Activated B cell treated with CpG ODN at 0.5 μM for 24 hours (primary cell): ENCODE data around the gene ARFIP1. TPM values are rescaled to one million over a fixed set of nuclear protein-coding genes. Genes with fewer than 3 reads are reported as not detected.

Source experiments
- ATAC-seq: fragments of 200-7000 bp; cut with Tn5 transposase; one replicate; pipeline ENCODE4 v1.10.0; 2021; ENCODE audit warnings: low read depth, mild to moderate bottlenecking, moderate library complexity
- CTCF ChIA-PET: fragments of 350-600 bp; sonication (Branson Sonifier 250); formaldehyde crosslinking; loops from one replicate; lab custom pipeline; 2021; ENCODE audit warnings: antibody characterized with exemption; lab: Charles Lee
- POLR2A ChIA-PET: fragments of 350-600 bp; sonication (Branson Sonifier 250); formaldehyde crosslinking; loops from one replicate; lab custom pipeline; 2021; ENCODE audit warnings: antibody characterized with exemption; lab: Charles Lee
- DNase-seq: peaks from one replicate; pipeline ENCODE4 v3.0.0; 2022
- H3K27ac Mint-ChIP-seq: one replicate; pipeline ENCODE4 v1.8.0; 2020; ENCODE audit warnings: mixed read lengths
- H3K27me3 Mint-ChIP-seq: one replicate; pipeline ENCODE4 v1.8.0; 2021; ENCODE audit warnings: mixed read lengths
- H3K36me3 Mint-ChIP-seq: one replicate; pipeline ENCODE4 v1.8.0; 2021; ENCODE audit warnings: low read depth, mixed read lengths
- H3K4me1 Mint-ChIP-seq: one replicate; pipeline ENCODE4 v1.8.0; 2021; ENCODE audit warnings: mixed read lengths
- H3K4me3 Mint-ChIP-seq: one replicate; pipeline ENCODE4 v1.8.0; 2020; ENCODE audit warnings: mild to moderate bottlenecking, mixed read lengths
- H3K9me3 Mint-ChIP-seq: one replicate; pipeline ENCODE4 v1.8.0; 2020; ENCODE audit warnings: mixed read lengths
- CTCF ChIP-seq: fragments of 200-600 bp; IDR thresholded peaks from one replicate; pipeline ENCODE4 v1.8.0; 2022; ENCODE audit warnings: antibody characterized with exemption, mild to moderate bottlenecking
- intact Hi-C: fragments of 100-400 bp; cut with micrococcal nuclease; formaldehyde crosslinking; loops from one replicate; pipeline ENCODE4 v1.15.1; 2024
- total RNA-seq: library from RNA; stranded (reverse); gene quantifications from 2 replicates; pipeline ENCODE4 v1.2.3, GENCODE V29; 2022

ARFIP1 gene
- total RNA-seq, 1 donor from 2014 or later: 19.5 TPM

GRCh38 chr4:152947311-152947710 lies 167.6 kb downstream of the ARFIP1 start:
- Mint-ChIP-seq H3K27me3 (peaks cover 23% of the 10 kb centered on the region), H3K4me3 (no peak overlapping the region), H3K27ac (no peak overlapping the region), H3K4me1 (no peaks in the 10 kb centered on the region), H3K36me3 (no peaks in the 10 kb centered on the region), H3K9me3 (no peaks in the 10 kb centered on the region)
- TF ChIP-seq CTCF: no peak
- ChIA-PET POLR2A (no interaction called here), CTCF (no interaction called here)
- ATAC-seq: no peak
- intact Hi-C loops: no loop called here
- no peak for DNase-seq

GRCh38 chr4:152949930-152950329 lies 170.2 kb downstream of the ARFIP1 start:
- intact Hi-C loops: no loop called here
- no peak for TF ChIP-seq CTCF
- CTCF ChIA-PET: no interaction called here

GRCh38 chr4:152950402-152951274 lies 170.9 kb downstream of the ARFIP1 start:
- DNase-seq (no peak), ATAC-seq (no peak)
- Mint-ChIP-seq H3K27me3 (peaks cover 22% of the 10 kb centered on the region), H3K9me3 (no peaks in the 10 kb centered on the region), H3K27ac (no peak overlapping the region), H3K4me1 (no peaks in the 10 kb centered on the region), H3K36me3 (no peaks in the 10 kb centered on the region), H3K4me3 (no peak overlapping the region)
- CTCF ChIA-PET: no interaction called here
- intact Hi-C loops: no loop called here
- POLR2A ChIA-PET: no interaction called here
- no peak for TF ChIP-seq CTCF

More at GRCh38 chr4:152949930-152950329, 170.2 kb downstream of the ARFIP1 start:
- H3K27me3 Mint-ChIP-seq: peaks cover 23% of the 10 kb centered on the region
- POLR2A ChIA-PET: no interaction called here
- H3K27ac Mint-ChIP-seq: no peak overlapping the region
- DNase-seq: no peak
- no peak for ATAC-seq
- no peaks in the 10 kb centered on the region for H3K9me3 Mint-ChIP-seq
- H3K36me3 Mint-ChIP-seq: no peaks in the 10 kb centered on the region
- H3K4me3 Mint-ChIP-seq: no peak overlapping the region
- H3K4me1 Mint-ChIP-seq: no peaks in the 10 kb centered on the region

GRCh38 chr4:152951348-152951747 lies 171.6 kb downstream of the ARFIP1 start:
- Mint-ChIP-seq H3K4me1 (no peaks in the 10 kb centered on the region), H3K36me3 (no peaks in the 10 kb centered on the region), H3K27me3 (peaks cover 22% of the 10 kb centered on the region), H3K9me3 (no peaks in the 10 kb centered on the region), H3K4me3 (no peak overlapping the region), H3K27ac (no peak overlapping the region)
- intact Hi-C loops: no loop called here
- TF ChIP-seq CTCF: no peak
- ATAC-seq (no peak), DNase-seq (no peak)
- CTCF ChIA-PET: no interaction called here
- POLR2A ChIA-PET: no interaction called here

GRCh38 chr4:152953514-152953913 lies 173.8 kb downstream of the ARFIP1 start:
- no peak for DNase-seq
- POLR2A ChIA-PET: no interaction called here

More at GRCh38 chr4:152953514-152953913, 173.8 kb downstream of the ARFIP1 start:
- no peak for ATAC-seq
- no peaks in the 10 kb centered on the region for H3K36me3 Mint-ChIP-seq
- peaks cover 6% of the 10 kb centered on the region for H3K4me1 Mint-ChIP-seq
- intact Hi-C loops: no loop called here
- no peak for TF ChIP-seq CTCF
- H3K9me3 Mint-ChIP-seq: no peaks in the 10 kb centered on the region
- no peak overlapping the region for H3K4me3 Mint-ChIP-seq
- CTCF ChIA-PET: no interaction called here
- no peak overlapping the region for H3K27ac Mint-ChIP-seq
- H3K27me3 Mint-ChIP-seq: peaks cover 13% of the 10 kb centered on the region
